GM18951 (cell line): Measurements from ENCODE around the gene FUS.
"Not testable (repeated sequence)": the region's sequence is repeated elsewhere in the genome, so short reads cannot be mapped to it uniquely, and the experiment has no call there.

Experiments used
- POLR2A ChIP-seq: IDR thresholded peaks from 4 replicates; pipeline ENCODE4 v1.6.1; 2011; ENCODE audit warnings: mild to moderate bottlenecking; ENCODE audit not compliant: insufficient read length, insufficient read depth; ENCODE audit errors: extremely low read depth
- in situ Hi-C: fragments of 300-500 bp; cut with MboI; formaldehyde crosslinking; loops from one replicate; pipeline ENCODE4 v1.12.0; 2022; ENCODE audit warnings: low sequenced_read_pairs, mixed read lengths, inconsistent platforms; ENCODE audit not compliant: unreplicated experiment

The FUS gene

GRCh38 chr16:31149894-31150890, 29.7 kb upstream of the FUS start, which contains the start of gene PRSS36:
PRSS36 (minus strand) TSS chr16:31150066; CDS start chr16:31150035, 31 bp downstream.
- TF ChIP-seq POLR2A, result no peak
- in situ Hi-C loops, result no loop called here

GRCh38 chr16:31150976-31151375, 29.0 kb upstream of the FUS start:
- in situ Hi-C loops, result not testable (repeated sequence)

GRCh38 chr16:31157136-31157535, 22.8 kb upstream of the FUS start:
- TF ChIP-seq POLR2A, result no peak
- in situ Hi-C loops, result no loop called here

- in situ Hi-C loops, result no loop called here
- TF ChIP-seq POLR2A, result no peak
These were observed 12.6 kb upstream of the FUS start for GRCh38 chr16:31167315-31167714.

- in situ Hi-C loops, result no loop called here
- no peak for TF ChIP-seq POLR2A
These were observed 11.1 kb upstream of the FUS start for GRCh38 chr16:31168848-31169247.

- in situ Hi-C loops, result not testable (repeated sequence)
These were observed 9.9 kb upstream of the FUS start for GRCh38 chr16:31170048-31170447.

GRCh38 chr16:31177136-31177535, 2.8 kb upstream of the FUS start:
- no peak for TF ChIP-seq POLR2A
- in situ Hi-C loops, result no loop called here

GRCh38 chr16:31179219-31179746, 656 bp upstream of the FUS start:
- in situ Hi-C loops, result no loop called here
- TF ChIP-seq POLR2A, result no peak

GRCh38 chr16:31181102-31181830, 1.3 kb downstream of the FUS start:
- in situ Hi-C loops, result no loop called here
- TF ChIP-seq POLR2A, result no peak

- in situ Hi-C loops, result no loop called here
- no peak for TF ChIP-seq POLR2A
These were observed 2.5 kb downstream of the FUS start for GRCh38 chr16:31182391-31182790.

- in situ Hi-C loops, result no loop called here
- no peak for TF ChIP-seq POLR2A
These were observed 3.8 kb downstream of the FUS start for GRCh38 chr16:31183432-31184428.

- TF ChIP-seq POLR2A, result no peak
- in situ Hi-C loops, result no loop called here
These were observed 4.9 kb downstream of the FUS start for GRCh38 chr16:31184888-31185287.
